Lower leg skin (tissue), 3 donors: Measurements from ENCODE around the gene CAPN13.

Experiments
- CTCF ChIP-seq, 3 donors: fragments of 450-650 bp; IDR thresholded peaks; one replicate each; pipeline ENCODE4 v1.5.1; 2016; ENCODE audit warnings: antibody characterized with exemption in 3 of 3, mild to moderate bottlenecking in 3 of 3, moderate library complexity in 2 of 3
- POLR2A ChIP-seq, 2 donors: fragments of 450-650 bp; IDR thresholded peaks; one replicate each; pipeline ENCODE4 v1.6.1; 2016 to 2017; ENCODE audit warnings: antibody characterized with exemption in 2 of 2, mild to moderate bottlenecking in 1 of 2, moderate library complexity in 1 of 2

DNA sequence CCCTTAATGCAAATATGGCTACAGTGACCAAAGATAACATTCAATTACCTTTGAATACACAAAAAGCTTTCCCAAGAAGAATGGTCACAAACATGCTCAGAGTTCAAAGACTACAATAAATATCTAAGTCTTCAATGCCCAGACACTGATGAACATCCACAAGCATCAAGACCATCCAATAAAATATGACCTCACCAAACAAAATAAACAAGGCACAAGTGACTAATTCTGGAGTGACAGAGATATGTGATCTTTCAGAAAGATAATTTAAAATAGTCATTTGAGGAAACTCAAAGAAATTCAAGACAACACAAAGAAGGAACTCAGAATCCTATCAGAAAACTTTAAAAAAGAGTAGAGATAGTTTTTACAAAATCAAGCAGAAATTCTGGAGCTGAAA lies 40.6 kb upstream of the CAPN13 start:
- no peak for TF ChIP-seq CTCF (IDR thresholded peaks at IDR 0.05)
- no peak for TF ChIP-seq POLR2A (IDR thresholded peaks at IDR 0.05)
